Measurements from ENCODE around the gene FRMD4A.

The FRMD4A gene

DNA sequence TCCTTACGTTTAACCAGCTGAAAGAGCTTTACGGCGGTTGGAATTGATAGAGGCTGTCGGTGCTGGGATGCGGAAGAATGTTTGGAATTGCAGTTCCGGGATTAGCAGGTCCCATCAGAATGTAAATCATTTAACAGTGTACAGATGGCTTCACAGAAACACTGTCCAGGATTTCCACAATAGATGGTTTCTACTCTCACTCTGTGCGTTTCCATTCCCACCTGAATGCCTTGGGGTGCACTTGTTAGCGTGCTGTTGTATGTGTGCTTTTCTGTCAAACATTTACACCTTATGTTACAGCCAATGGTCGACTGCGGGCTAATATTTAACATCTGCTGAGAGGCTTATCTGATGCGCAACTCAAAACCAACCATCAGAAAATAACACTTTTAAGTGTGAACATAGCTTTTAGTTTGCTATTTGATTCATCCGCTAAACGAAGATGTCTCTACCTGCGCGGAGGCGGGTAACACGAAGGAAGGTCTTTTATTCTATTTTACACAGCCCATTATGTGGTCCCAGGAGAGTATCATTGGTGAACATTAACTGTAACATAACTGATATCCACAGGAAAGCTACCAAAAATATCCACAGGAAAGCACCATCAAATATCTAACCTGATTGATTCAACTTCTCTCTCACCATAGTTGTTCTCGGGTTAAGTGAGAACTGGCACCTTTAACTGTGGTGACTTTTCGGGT lies 564.9 kb downstream of the FRMD4A start:
- DNase-seq (ENCODE audit: low read depth, low spot score), result no peak

DNA sequence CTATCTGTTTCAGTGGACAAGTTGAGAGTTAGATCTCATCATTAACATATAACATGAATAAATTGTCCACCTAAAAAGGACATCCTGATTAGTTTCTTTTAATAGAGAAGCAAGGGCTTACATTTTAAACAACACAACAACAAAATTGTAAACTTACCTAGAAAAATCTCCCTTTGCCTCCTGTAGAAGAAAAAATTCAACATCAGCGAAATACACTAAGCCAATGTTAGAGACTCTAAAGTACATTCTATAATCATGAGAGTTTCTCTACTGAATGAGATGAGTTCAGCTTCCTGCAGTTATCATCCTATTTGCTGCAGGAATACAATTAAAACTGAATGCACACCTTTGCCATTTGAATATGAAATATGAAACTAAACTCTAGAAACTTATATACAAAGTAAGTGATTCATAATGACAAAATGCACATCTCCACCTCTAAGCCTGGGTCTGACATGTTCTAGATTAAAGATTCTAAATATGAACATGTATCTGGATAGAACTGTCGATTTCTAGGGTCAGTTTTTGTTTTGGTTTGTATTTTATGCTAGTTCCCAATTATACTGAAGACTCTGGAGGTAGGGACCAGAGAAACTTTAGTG lies 569.1 kb downstream of the FRMD4A start:
- no peak for DNase-seq (ENCODE audit: low read depth, low spot score)

DNA sequence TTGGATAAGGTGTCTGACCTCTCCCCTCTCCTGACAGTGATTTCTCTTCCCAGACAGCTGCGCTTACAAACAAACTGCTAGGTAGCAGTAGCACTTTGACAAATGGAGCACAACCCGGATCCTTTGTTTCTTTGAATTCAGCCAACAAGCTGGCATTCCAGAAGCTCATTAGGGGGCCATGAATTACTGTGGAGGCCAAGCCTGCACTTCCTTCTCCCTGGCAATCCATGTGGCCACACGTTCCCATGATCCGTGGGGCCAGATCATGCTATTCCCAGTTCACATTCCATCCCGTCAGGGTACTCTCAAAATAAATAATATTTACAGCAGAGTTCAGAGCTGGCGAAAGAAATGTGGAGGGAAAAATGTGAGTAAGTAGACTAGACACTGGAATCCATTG lies 571.6 kb downstream of the FRMD4A start:
- DNase-seq (ENCODE audit: low read depth, low spot score), result peak; percentile 62

DNA sequence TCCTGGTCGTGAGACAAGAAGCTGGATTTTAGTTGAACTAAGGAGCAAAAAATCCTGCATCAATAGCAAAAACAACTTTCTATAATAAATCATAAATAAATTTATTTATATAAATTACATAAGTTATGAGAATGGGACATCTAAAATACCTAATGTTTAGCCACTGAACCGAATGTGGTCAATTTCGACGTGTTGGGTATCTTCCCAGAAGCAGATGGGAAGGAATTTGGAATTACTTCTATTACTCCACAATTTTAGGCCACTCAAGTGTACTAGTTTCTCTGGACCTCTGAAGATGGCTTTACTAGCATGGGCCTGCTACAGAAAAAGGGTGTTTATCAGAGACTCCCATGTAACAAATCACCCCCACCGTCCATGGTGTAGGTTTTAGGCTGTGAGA lies 572.0 kb downstream of the FRMD4A start:
- DNase-seq (ENCODE audit: low read depth, low spot score), result no peak

DNA sequence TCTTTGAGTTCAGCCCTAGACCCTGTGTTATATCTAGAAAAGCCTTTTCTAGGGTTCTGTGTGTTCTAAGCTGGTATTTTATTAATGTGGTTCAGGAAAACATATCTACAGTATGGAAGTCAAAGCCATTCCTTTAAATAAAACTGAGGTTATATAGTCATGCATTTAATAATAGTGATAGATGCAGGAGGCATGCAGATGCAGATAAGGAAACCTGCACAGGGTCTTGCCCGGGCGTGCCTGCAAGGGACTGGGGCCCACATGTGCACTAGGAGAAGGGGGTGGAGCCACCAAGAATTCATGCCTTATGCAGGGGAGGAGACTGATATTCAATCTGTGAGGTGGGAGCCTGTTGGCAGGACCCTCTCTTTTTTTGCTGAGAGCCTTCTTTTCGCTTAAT lies 572.4 kb downstream of the FRMD4A start:
- peak; percentile 74 for DNase-seq (ENCODE audit: low read depth, low spot score)

DNA sequence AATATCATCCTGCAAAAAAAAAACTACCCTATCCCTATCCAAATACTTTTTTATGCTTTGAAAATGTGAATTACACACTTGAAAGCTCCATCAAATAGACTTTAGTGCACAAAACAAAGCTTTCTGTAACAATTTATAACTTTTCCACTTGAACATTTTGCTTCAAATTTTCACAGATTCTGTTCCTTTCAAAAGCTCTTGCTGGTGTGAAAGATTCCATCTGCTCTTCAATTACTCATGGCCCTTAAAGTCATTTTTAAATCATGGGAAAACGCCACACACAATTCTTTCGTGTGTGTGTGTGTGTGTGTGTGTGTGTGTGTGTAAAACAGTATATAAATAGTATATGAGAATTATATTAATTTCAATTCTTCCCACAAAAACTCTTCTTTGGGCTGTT lies 576.4 kb downstream of the FRMD4A start:
- DNase-seq (ENCODE audit: low read depth, low spot score), result no peak

DNA sequence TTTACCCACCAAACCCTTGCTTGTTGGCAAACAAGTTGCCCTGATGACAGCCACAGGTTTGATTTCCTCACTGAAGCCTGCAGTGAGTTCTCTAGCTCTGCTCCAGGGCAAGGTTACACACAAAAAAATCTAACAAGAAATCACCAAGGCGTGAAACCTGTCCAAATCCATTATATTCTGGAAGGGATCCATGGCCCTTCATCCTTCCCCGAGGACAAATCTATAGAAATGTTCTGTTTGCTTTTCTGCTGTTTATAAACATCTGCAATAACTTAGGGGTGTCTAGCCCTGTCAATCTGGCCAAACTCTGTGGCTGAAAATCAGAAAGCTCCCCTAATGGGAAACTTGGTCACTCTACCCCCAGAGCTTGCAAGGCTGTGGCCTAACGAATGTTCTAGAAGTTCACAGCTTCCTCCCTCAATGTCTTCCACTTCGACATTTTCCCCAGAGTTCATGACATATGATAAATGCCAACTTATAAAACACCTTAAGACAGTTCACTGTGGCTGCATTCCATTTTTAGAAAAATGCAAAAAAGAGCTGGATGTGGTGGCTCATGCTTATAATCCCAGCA lies 579.4 kb downstream of the FRMD4A start:
- no peak for DNase-seq (ENCODE audit: low read depth, low spot score)

DNA sequence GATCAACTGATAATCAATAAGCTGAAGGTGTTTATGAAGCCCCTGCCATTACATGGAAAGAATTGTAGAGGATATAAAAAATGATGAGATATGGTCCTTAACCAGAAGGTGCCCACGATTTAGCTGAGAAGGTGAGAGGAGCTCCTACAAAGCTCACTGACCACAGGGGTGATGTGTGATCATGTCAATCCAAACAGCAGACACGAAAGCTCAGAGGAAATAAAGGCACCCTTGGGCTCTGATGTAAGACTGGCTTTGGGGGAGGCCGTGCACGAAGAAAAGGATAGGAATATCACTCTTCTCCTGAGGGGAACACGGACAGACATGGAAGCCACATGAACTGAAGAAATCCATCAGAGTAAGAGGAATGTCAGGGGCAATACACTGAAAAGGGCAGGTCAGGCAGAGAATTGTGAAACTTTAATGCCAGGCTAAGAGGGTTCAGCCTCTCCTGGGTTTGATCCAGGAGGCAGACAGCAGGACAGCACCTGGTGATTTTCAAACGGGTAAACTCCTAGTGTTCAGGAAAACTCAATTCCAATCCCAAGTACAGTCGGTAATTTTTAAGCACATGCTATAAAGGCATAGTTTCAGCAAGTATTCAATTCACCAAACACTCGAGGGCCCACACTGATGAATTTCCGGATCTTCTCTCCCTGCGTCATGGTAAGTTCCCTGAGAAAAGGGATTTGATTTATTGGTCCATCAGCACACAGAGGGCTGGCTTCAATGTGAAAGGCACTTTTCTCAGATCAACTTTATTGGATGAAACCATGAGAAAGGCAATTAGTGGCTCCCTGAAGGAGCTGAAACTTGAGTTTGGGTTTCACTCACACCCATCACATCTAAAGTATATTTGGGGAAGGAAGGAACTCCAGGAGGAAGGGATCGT lies 580.2 kb downstream of the FRMD4A start:
- no peak for DNase-seq (ENCODE audit: low read depth, low spot score)

DNA sequence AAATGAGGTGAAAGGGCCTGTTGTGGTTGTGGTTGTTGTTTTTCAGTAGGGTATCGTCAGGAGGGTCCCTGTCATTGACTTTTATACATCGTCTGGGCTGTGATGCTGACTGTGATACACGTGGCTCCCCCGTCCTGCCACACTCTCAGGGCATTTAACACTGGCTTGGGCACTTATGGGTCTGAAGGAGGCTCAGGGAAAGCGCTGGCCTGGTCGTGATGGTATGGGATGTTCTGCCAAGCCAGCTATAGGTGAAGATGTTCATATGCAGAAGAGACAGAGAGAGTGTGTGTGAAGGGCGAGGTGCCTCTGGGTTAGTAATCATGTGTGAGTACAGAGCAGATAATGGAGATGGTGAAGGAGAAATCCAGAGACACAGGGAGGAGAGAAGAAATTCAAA lies 585.5 kb downstream of the FRMD4A start:
- DNase-seq (ENCODE audit: low read depth, low spot score), result no peak

DNA sequence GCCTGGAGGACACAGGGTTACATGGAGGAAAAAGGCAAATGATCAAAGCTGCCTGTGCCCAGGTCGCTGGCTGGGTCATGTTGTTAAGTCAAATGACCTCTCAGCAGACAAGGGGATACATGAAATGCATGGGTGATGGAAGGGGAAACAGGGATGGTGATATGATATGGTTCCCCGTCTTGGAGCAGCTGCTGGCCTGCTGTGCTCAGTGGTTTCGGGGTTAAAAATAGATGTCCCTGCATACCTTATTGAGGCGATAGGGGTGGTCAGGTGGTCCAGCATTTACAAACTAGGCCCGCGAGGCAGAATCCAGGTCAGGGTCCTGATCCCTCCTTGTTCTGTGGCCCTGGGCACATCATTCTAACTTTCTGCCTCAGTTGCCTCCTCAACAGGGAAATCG lies 586.8 kb downstream of the FRMD4A start:
- DNase-seq (ENCODE audit: low read depth, low spot score), result no peak

DNA sequence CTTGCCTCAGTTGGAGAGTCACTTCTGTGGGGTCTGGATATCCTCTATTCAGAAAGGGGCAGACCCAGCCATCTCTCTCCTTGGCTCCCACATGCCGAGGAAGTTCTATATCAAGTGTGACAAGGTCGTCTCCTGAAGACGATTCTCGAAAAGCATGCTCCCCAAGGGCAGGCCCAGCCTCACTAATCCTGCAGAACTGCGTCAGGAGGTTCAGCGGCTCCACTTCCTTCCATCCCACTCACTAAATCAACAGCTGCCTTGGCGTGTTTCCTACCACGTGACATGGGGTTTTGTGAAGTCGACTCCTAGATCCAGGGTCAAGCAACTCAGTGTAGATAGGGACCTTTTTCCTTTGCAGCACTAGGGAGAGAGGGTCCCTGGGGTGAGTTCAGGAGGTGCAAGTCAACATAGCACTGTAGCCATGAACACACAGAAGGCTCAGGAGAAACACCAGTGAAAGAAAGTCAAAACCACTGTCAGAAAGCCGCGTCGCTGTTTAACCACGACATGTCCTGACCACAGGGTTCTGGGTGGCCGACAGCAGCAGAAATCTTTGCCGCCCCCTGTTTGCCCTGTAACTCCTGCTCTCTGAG lies 587.5 kb downstream of the FRMD4A start:
- peak; percentile 26 for DNase-seq (ENCODE audit: low read depth, low spot score)

DNA sequence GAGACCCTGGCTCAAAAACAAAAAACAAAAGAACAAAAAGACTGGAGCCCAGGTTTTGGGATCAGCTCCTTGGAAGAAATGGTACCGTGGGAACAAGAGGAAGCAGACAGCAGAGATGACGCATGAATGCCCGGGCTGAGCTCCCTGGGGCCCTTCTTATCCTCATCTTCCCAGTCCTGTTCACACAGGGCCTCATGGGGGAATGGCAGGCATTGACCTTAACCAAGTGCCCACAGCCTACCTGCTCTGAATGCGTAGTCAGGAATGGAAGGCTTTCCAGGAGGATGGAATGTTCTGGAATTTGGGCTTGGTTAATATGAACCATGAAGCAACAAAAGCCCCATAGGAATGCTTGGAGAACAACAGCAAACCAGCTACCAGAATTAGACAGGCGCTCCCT lies 589.3 kb downstream of the FRMD4A start:
- DNase-seq (ENCODE audit: low read depth, low spot score), result peak; percentile 35

DNA sequence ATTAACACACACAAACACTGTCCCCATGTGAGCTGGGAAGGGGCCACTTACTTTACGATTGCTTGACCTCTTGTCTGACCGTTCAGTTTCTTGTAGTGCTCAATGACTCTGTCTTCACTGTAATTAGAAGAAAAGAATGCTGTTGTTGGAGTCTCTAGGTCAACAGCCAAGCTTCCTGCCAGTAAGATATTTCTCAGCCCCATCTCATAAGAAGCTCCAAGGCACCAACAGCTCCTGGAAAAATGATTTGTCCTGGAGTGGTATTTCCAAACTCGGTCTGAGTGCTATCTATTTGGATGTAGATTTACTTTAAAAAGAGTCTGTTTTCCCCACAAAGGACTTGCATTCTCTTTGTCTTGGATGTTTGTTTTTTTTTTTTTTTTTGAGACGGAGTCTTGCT lies 590.3 kb downstream of the FRMD4A start:
- no peak for DNase-seq (ENCODE audit: low read depth, low spot score)

DNA sequence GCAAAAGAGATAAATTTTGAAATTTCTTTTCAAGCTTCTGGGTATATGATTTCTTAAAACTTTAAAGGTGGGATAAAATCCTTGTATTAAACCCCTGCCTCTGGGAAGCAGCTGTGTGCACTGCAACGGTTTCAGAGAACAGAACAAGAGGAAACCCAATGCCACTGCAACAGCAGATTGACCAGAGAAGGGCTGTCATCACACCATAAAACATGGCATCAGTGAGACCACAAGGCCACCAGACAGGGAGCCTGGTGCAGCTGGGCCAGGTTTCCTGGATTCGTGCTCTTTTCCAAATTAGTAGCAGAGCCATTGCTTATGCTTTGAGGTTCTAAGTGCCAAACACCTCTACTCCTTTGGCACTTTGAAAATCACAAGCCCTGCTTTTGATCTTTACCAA lies 591.5 kb downstream of the FRMD4A start:
- DNase-seq (ENCODE audit: low read depth, low spot score), result no peak

DNA sequence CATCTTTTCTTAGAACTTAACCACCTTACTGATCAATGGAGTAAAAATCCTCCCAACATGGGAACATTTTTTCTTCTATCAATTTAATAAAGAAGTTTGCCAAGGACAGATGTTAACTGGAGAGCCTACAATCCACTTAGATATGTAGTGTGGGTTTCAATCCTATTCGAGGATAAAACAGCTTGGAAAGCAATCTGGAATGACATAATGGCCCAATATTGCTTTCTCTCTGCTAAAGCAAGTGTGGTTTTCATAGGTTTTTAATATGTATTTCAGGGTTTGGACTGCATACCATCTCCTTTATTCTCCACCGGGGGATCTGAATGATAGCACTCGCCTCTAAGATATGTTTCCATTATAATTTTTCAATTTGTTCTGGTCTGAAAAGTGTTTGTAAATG lies 594.2 kb downstream of the FRMD4A start:
- DNase-seq (ENCODE audit: low read depth, low spot score), result no peak

DNA sequence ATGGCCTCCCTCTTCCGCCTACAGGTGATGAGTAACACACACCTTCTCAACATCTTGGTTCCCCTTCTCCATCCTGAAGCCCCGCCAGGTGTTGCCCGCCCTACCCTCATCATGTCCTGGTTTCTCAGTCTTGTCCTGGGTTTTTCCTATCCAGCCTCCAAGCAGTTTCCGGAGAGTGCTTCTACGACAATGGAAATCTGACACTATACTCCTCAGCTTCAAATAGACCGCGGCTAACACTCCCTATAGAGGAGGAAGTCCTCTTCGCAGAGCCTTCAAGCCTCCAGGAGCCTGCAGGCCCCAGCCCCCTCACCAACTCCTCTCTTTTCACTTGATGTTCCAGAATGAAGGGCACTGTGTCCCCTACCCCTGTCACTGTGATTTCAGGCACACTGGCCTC lies 596.6 kb downstream of the FRMD4A start:
- DNase-seq (ENCODE audit: low read depth, low spot score), result no peak

DNA sequence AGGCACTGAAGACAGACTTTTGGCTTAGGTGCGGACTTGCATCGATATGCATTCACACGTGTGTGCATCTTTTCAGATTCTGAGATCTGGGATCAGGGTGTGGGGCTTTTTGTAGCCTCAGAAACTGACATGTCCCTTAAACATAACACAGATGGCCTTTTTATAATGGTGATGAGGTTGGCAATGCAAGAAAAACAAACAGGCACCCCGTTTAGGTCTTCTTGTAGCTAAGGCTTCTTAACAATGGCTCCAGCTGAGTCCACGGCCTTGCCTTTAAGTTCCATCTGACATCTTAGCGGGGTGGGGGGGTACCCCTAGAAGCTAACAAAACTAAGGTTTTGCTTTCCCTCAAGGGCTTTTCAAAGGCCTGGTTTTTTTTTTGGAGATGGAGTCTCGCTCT lies 597.7 kb downstream of the FRMD4A start:
- no peak for DNase-seq (ENCODE audit: low read depth, low spot score)

DNA sequence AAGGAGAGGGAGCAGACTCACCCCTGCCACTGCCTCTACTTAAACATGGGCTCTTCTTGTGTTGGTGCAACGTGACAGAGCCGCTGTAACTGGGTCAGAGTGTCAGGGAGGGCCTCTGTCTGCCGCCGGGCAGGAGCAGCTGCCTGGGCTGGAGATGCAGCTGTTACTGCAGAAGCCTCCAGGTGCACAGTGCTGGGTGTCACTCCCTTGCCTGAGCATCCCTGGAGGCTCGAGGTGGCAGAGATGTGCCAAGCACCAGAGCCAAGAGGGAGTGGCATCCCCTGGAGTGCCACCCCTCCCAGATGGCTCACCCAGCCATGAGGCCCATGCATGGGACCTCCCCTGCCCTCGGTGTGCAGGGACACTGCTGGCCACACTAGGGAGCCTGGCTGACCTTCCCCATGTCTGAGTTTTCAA lies 598.3 kb downstream of the FRMD4A start:
- DNase-seq (ENCODE audit: low read depth, low spot score), result no peak

DNA sequence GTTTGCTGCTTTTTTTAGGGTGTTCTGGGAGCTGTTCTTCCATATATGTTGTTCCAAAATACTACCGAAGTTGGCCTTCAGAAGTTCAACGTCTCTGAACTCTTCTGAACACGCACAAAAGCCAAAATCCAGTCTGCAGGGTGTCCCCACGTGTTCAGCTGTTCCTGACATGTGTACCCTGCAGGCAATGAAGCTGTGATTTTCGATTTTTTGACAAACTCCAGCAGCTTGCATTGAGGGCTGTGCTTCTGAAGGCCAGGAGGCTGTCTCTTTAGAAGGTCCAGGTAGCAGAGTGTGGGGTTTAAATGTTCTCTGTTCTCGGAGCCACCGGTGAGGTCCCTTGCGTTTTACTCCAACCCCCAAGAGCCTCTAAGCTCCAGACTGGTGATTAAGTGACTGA lies 598.9 kb downstream of the FRMD4A start:
- DNase-seq (ENCODE audit: low read depth, low spot score), result no peak

DNA sequence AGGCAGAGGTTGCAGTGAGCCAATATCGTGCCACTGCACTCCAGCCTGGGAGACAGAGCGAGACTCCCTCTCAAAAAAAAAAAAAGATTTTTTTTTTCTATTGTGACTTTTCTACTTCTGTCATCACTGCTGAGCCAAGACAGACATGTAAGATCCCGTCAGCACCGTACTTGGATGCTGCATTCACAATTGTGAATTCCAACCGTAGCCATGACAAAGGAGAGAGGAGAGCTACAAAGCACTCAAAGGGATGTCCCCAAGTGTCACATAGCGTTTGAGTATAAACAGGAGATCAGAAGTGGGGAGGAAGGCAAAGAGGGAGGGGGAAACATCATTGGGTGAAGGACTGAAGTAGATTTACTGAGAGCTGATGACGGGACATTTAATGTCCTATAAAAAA lies 599.8 kb downstream of the FRMD4A start:
- DNase-seq (ENCODE audit: low read depth, low spot score), result no peak

DNA sequence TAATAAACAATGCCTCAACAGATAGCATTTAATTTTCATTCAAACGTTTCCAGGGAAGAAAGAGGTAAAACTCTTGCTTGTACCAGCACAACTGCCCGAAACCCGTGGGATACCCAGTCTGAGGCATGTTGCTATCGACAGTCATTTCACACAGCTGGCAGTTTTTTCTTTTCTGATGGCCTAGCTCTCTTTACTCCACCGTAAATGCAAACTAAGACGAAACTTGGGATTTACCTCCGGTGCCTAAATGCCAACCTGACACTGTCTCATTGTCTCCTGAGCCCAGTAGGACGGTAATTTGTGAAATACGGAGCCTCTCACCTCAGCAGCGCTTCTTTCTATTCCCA lies 600.4 kb downstream of the FRMD4A start:
- DNase-seq (ENCODE audit: low read depth, low spot score), result no peak

Data from astrocyte of the hippocampus (primary cell).